Transverse colon (tissue), 4 donors: ENCODE results near the gene KRTAP10-1. TPM values are rescaled to one million over a fixed set of nuclear protein-coding genes. Genes with fewer than 3 reads are reported as not detected.

Experiments
- DNase-seq: peaks from one replicate; pipeline ENCODE4 v3.0.0-alpha.2; 2019
- H3K27ac ChIP-seq, 4 donors: fragments of 200-600 bp; sonication (generic); 2 replicates each; pipeline ENCODE4 v1.5.1; 2016 to 2018; ENCODE audit warnings: inconsistent platforms in 4 of 4
- H3K27me3 ChIP-seq: fragments of 200-600 bp; sonication (generic); 2 replicates; pipeline ENCODE4 v1.5.1; 2017; ENCODE audit warnings: inconsistent platforms
- H3K36me3 ChIP-seq, 4 donors: fragments of 200-600 bp; sonication (generic); 2 replicates each; pipeline ENCODE4 v1.5.1; 2017 to 2019; ENCODE audit warnings: inconsistent platforms in 4 of 4
- H3K4me1 ChIP-seq, 4 donors: fragments of 200-600 bp; sonication (generic); 2 replicates each; pipeline ENCODE4 v1.5.1; 2017 to 2020; ENCODE audit warnings: inconsistent platforms in 4 of 4
- H3K4me3 ChIP-seq, 4 donors: fragments of 200-600 bp; sonication (generic); 1 replicate in 1 of 4; 2 replicates in 3 of 4; pipeline versions ENCODE4 v1.5.1 to v1.6.1; 2017 to 2019; ENCODE audit warnings: inconsistent platforms in 4 of 4
- H3K9me3 ChIP-seq, 2 donors: fragments of 200-600 bp; sonication (generic); 2 replicates each; pipeline ENCODE4 v1.5.1; 2017 to 2019; ENCODE audit warnings: inconsistent platforms in 2 of 2
- EP300 ChIP-seq: sonication (generic); formaldehyde crosslinking; IDR thresholded peaks from one replicate; pipeline ENCODE4 v1.6.1; 2017; ENCODE audit warnings: antibody characterized with exemption, low read depth
- POLR2A ChIP-seq: fragments of 450-650 bp; IDR thresholded peaks from one replicate; pipeline ENCODE4 v1.6.1; 2016; ENCODE audit warnings: antibody characterized with exemption, mild to moderate bottlenecking, moderate library complexity
- POLR2AphosphoS5 ChIP-seq, 3 donors: sonication (generic); formaldehyde crosslinking; IDR thresholded peaks; one replicate each; pipeline ENCODE4 v1.6.1; 2016; ENCODE audit warnings: antibody characterized with exemption in 3 of 3
- WGBS, 2 donors: methylation state at CpG; one replicate each; pipeline ENCODE4 v1.1.5; 2018; ENCODE audit warnings: low coverage in 1 of 2; 5-methylcytosine and 5-hydroxymethylcytosine counted together
- in situ Hi-C, 4 donors: fragments of 200-750 bp; cut with MboI; loops; one replicate each; pipeline versions ENCODE4 v1.15.0 to v1.15.1; 2017; ENCODE audit warnings: low sequenced_read_pairs in 3 of 4, low pct_ligation_motif_present in 1 of 4, low pct_unique_long_range_greater_than_20kb in 1 of 4
- intact Hi-C: fragments of 100-400 bp; cut with DNase I; formaldehyde crosslinking; loops from one replicate; pipeline ENCODE4 v1.15.1; 2023; ENCODE audit warnings: low total_unique reads
- total RNA-seq, 4 donors: library from RNA; depleted of rRNA; stranded (reverse); fragments of >200 nt; gene quantifications; one replicate each; pipeline ENCODE4 v1.1.0, GENCODE V29; 2016
- TF ChIP-seq, protein P1 (sequence below), 5 experiments: fragments of 200-600 bp in 3 of 5; fragments of 450-650 bp in 2 of 5; sonication (generic) in 3 of 5; IDR thresholded peaks; 1 replicate in 2 of 5; 2 replicates in 3 of 5; pipeline ENCODE4 v1.5.1; 2016 to 2017; ENCODE audit warnings: antibody characterized with exemption in 5 of 5, inconsistent platforms in 3 of 5, mild to moderate bottlenecking in 2 of 5, moderate library complexity in 1 of 5

The KRTAP10-1 gene
- total RNA-seq, 4 donors from 2014 or later, result not detected

- TF ChIP-seq, protein P1, sequence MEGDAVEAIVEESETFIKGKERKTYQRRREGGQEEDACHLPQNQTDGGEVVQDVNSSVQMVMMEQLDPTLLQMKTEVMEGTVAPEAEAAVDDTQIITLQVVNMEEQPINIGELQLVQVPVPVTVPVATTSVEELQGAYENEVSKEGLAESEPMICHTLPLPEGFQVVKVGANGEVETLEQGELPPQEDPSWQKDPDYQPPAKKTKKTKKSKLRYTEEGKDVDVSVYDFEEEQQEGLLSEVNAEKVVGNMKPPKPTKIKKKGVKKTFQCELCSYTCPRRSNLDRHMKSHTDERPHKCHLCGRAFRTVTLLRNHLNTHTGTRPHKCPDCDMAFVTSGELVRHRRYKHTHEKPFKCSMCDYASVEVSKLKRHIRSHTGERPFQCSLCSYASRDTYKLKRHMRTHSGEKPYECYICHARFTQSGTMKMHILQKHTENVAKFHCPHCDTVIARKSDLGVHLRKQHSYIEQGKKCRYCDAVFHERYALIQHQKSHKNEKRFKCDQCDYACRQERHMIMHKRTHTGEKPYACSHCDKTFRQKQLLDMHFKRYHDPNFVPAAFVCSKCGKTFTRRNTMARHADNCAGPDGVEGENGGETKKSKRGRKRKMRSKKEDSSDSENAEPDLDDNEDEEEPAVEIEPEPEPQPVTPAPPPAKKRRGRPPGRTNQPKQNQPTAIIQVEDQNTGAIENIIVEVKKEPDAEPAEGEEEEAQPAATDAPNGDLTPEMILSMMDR (IDR thresholded peaks at IDR 0.05), result no peak
- TF ChIP-seq POLR2A (no peak), POLR2AphosphoS5 (IDR thresholded peaks at IDR 0.05) (no peak), EP300 (no peak)
- no peak for DNase-seq
- H3K27ac ChIP-seq, result no peak overlapping the region
- in situ Hi-C loops (no loop called here), intact Hi-C loops (no loop called here)
- H3K4me1 ChIP-seq, result no peaks in the 10 kb centered on the region
- 81 to 94% methylated on average over 7 to 9 of the region's 9 CpGs for WGBS, 2 donors
- peaks cover 5 to 7% of the 10 kb centered on the region in 2 donors for H3K9me3 ChIP-seq
- H3K36me3 ChIP-seq, result no peaks in the 10 kb centered on the region
- H3K4me3 ChIP-seq, result no peak overlapping the region
- no peaks in the 10 kb centered on the region for H3K27me3 ChIP-seq
Observed at GRCh38 chr21:44492567-44493385, 47.2 kb downstream of the KRTAP10-1 start.

GRCh38 chr21:44490816-44491215 is 49.2 kb downstream of the KRTAP10-1 start:
- intact Hi-C loops (no loop called here), in situ Hi-C loops (no loop called here)
- TF ChIP-seq EP300 (no peak), POLR2AphosphoS5 (IDR thresholded peaks at IDR 0.05) (no peak), POLR2A (no peak)
- TF ChIP-seq, protein P1 (IDR thresholded peaks at IDR 0.05), result no peak
- Histone ChIP-seq H3K27me3 (no peaks in the 10 kb centered on the region), H3K27ac (no peak overlapping the region), H3K4me1 (no peaks in the 10 kb centered on the region), H3K4me3 (no peak overlapping the region), H3K9me3 (peaks cover 5 to 7% of the 10 kb centered on the region in 2 donors), H3K36me3 (no peaks in the 10 kb centered on the region)
- no peak for DNase-seq
- 70 to 82% methylated on average over 3 to 9 of the region's 9 CpGs for WGBS, 2 donors

- TF ChIP-seq POLR2AphosphoS5 (IDR thresholded peaks at IDR 0.05) (no peak), EP300 (no peak), POLR2A (no peak)
- TF ChIP-seq, protein P1 (IDR thresholded peaks at IDR 0.05), result no peak
- Histone ChIP-seq H3K9me3 (peaks cover 5 to 7% of the 10 kb centered on the region in 2 donors), H3K4me3 (no peak overlapping the region), H3K27me3 (no peaks in the 10 kb centered on the region), H3K4me1 (no peaks in the 10 kb centered on the region), H3K36me3 (no peaks in the 10 kb centered on the region), H3K27ac (no peak overlapping the region)
- intact Hi-C loops, result no loop called here
- DNase-seq, result no peak
- in situ Hi-C loops, result no loop called here
- WGBS, 2 donors, result 93% methylated on average over 18 of the region's 19 CpGs; no CpG with 5 or more reads in 1 of the 2 donors
Observed at GRCh38 chr21:44490405-44490804, 49.6 kb downstream of the KRTAP10-1 start.

- peaks cover 5 to 7% of the 10 kb centered on the region in 2 donors for H3K9me3 ChIP-seq
- intact Hi-C loops (no loop called here), in situ Hi-C loops (no loop called here)
- no peaks in the 10 kb centered on the region for H3K4me1 ChIP-seq
- TF ChIP-seq POLR2A, result no peak
- TF ChIP-seq, protein P1 (IDR thresholded peaks at IDR 0.05), result no peak
- TF ChIP-seq POLR2AphosphoS5 (IDR thresholded peaks at IDR 0.05), result no peak
- TF ChIP-seq EP300, result no peak
- no peak for DNase-seq
- 24% methylated on average over 7 of the region's 7 CpGs; no CpG with 5 or more reads in 1 of the 2 donors for WGBS, 2 donors
- H3K27me3 ChIP-seq, result no peaks in the 10 kb centered on the region
- no peak overlapping the region for H3K4me3 ChIP-seq
- H3K36me3 ChIP-seq, result no peaks in the 10 kb centered on the region
- no peak overlapping the region for H3K27ac ChIP-seq
Observed at GRCh38 chr21:44489962-44490361, 50.0 kb downstream of the KRTAP10-1 start.

Other genes starting within 250 kb of the KRTAP10-1 start
- gene PFKL, start 240.1 kb downstream of the KRTAP10-1 start, total RNA-seq, result 100 to 1,000 TPM; 185 to 288 (median 249) TPM
- 10 to 100 TPM; 17.2 to 41.3 (median 32.2) TPM for gene CFAP410, start 200.8 kb downstream of the KRTAP10-1 start, total RNA-seq
- 1 to 10 TPM in 3 of 4 donors, not detected in 1; 2.3 to 2.9 (median 2.6) TPM for gene TRPM2, start 186.6 kb downstream of the KRTAP10-1 start, total RNA-seq
- 1 to 10 TPM; 4.4 to 6.7 (median 5.1) TPM for gene LRRC3, start 84.7 kb downstream of the KRTAP10-1 start, total RNA-seq
- not detected for gene KRTAP10-2, start 11.3 kb upstream of the KRTAP10-1 start, total RNA-seq
- not detected for gene KRTAP10-3, start 18.6 kb upstream of the KRTAP10-1 start, total RNA-seq
- gene KRTAP10-4, start 33.5 kb upstream of the KRTAP10-1 start, total RNA-seq, result not detected
- gene KRTAP10-5, start 40.4 kb upstream of the KRTAP10-1 start, total RNA-seq, result not detected
- gene KRTAP10-6, start 52.3 kb upstream of the KRTAP10-1 start, total RNA-seq, result not detected
- not detected for gene KRTAP10-7, start 60.4 kb upstream of the KRTAP10-1 start, total RNA-seq
- not detected for gene KRTAP10-8, start 71.9 kb upstream of the KRTAP10-1 start, total RNA-seq
- gene KRTAP10-9, start 86.9 kb upstream of the KRTAP10-1 start, total RNA-seq, result not detected
- not detected for gene KRTAP10-10, start 97.2 kb upstream of the KRTAP10-1 start, total RNA-seq
- gene KRTAP10-11, start 106.2 kb upstream of the KRTAP10-1 start, total RNA-seq, result not detected
- not detected for gene KRTAP12-4, start 114.5 kb upstream of the KRTAP10-1 start, total RNA-seq
- not detected for gene KRTAP12-3, start 117.7 kb upstream of the KRTAP10-1 start, total RNA-seq
- not detected for gene KRTAP12-2, start 126.7 kb upstream of the KRTAP10-1 start, total RNA-seq
- not detected for gene KRTAP12-1, start 142.0 kb upstream of the KRTAP10-1 start, total RNA-seq
- gene KRTAP10-12, start 157.0 kb upstream of the KRTAP10-1 start, total RNA-seq, result not detected
- not detected for gene TSPEAR, start 171.4 kb upstream of the KRTAP10-1 start, total RNA-seq